Endothelial cell of umbilical vein (primary cell): ENCODE data around the gene AMFR. TPM values are rescaled to one million over a fixed set of nuclear protein-coding genes. Genes with fewer than 3 reads are reported as not detected.

Experiments
- BruUV-seq: library from RNA; stranded (reverse); fragments of 400-500 nt; replicated peaks from 2 replicates; lab custom pipeline; 2021; lab: Mats Ljungman, UMichigan
- CTCF ChIA-PET: fragments of 300-600, 350-600 bp; sonication (Branson Sonifier 250); formaldehyde crosslinking; loops from one replicate; lab custom pipeline; 2021; ENCODE audit warnings: antibody characterized with exemption, inconsistent platforms; lab: Charles Lee
- POLR2A ChIA-PET: fragments of 300-600, 350-600 bp; sonication (Branson Sonifier 250); formaldehyde crosslinking; loops from one replicate; lab custom pipeline; 2021; ENCODE audit warnings: antibody characterized with exemption, inconsistent platforms; lab: Charles Lee
- DNase-seq: peaks from one replicate; pipeline ENCODE4 v3.0.0-alpha.2; 2011; ENCODE audit warnings: low read depth, low spot score
- FAIRE-seq: peaks from 2 replicates; lab custom pipeline; 2011; peaks lifted over from hg19 to GRCh38; lab: Jason Lieb, UNC
- H2AFZ ChIP-seq: 2 replicates; pipeline ENCODE4 v1.6.0; 2012; ENCODE audit warnings: low read depth, low read length, control low read depth, inconsistent platforms
- H3K27ac ChIP-seq: 2 replicates; pipeline ENCODE4 v1.5.1; 2011; ENCODE audit warnings: low read depth, mild to moderate bottlenecking, control low read depth, low read length, moderate library complexity; ENCODE audit not compliant: insufficient read depth
- H3K27me3 ChIP-seq, 2 experiments: 2 replicates each; pipeline versions ENCODE4 v1.6.0 to v1.6.1; 2011; ENCODE audit warnings: low read length in 2 of 2, mixed read lengths in 1 of 2; ENCODE audit not compliant: control insufficient read depth in 2 of 2, insufficient read depth in 2 of 2
- H3K36me3 ChIP-seq, 2 experiments: 2 replicates in 1 of 2; 3 replicates in 1 of 2; pipeline ENCODE4 v1.5.1; 2011; ENCODE audit warnings: low read length in 2 of 2, mild to moderate bottlenecking in 1 of 2, moderate library complexity in 1 of 2; ENCODE audit not compliant: control insufficient read depth in 2 of 2, insufficient read depth in 2 of 2; ENCODE audit errors: extremely low read depth in 1 of 2
- H3K4me1 ChIP-seq: 3 replicates; pipeline ENCODE4 v1.5.1; 2011; ENCODE audit warnings: mild to moderate bottlenecking, low read length; ENCODE audit not compliant: control insufficient read depth, insufficient read depth; ENCODE audit errors: extremely low read depth
- H3K4me2 ChIP-seq: 2 replicates; pipeline ENCODE4 v1.6.1; 2011; ENCODE audit warnings: low read length, control low read depth, mixed read lengths; ENCODE audit not compliant: insufficient read depth
- H3K4me3 ChIP-seq, 3 experiments: fragments of 200-600 bp in 1 of 3; sonication (generic), shearing (Covaris generic) in 1 of 3; replicated peaks in 1 of 3; 2 replicates each; pipeline ENCODE4 v1.5.1; 2011 to 2016; ENCODE audit warnings: control low read depth in 3 of 3, low read length in 3 of 3, mild to moderate bottlenecking in 2 of 3, inconsistent platforms in 1 of 3, low read depth in 1 of 3, moderate library complexity in 1 of 3; ENCODE audit not compliant: insufficient read depth in 1 of 3
- H3K79me2 ChIP-seq: 2 replicates; pipeline ENCODE4 v1.6.0; 2012; ENCODE audit warnings: low read length, inconsistent platforms; ENCODE audit not compliant: control insufficient read depth, insufficient read depth
- H3K9ac ChIP-seq: replicated peaks from 2 replicates; pipeline ENCODE3; 2011; ENCODE audit warnings: low read length, control low read depth; ENCODE audit not compliant: insufficient read depth; ENCODE audit errors: extremely low read depth
- H3K9me1 ChIP-seq: replicated peaks from 3 replicates; pipeline ENCODE4 v1.6.0; 2011; ENCODE audit warnings: mild to moderate bottlenecking, low read length; ENCODE audit not compliant: control insufficient read depth, insufficient read depth; ENCODE audit errors: extremely low read depth
- H3K9me3 ChIP-seq: replicated peaks from 2 replicates; pipeline ENCODE4 v1.5.1; 2012; ENCODE audit warnings: low read length, inconsistent platforms; ENCODE audit not compliant: control insufficient read depth, insufficient read depth
- H4K20me1 ChIP-seq: replicated peaks from 2 replicates; pipeline ENCODE3; 2011; ENCODE audit warnings: mild to moderate bottlenecking, low read length; ENCODE audit not compliant: control insufficient read depth, insufficient read depth; ENCODE audit errors: extremely low read depth
- CTCF ChIP-seq, 2 donors: IDR thresholded peaks; 1 replicate in 1 of 2; 2 replicates in 1 of 2; pipeline ENCODE4 v1.5.1; 2011; ENCODE audit warnings: low read length in 2 of 2, mild to moderate bottlenecking in 2 of 2, moderate library complexity in 2 of 2, control low read depth in 1 of 2, inconsistent platforms in 1 of 2, low read depth in 1 of 2; ENCODE audit not compliant: insufficient read depth in 1 of 2; ENCODE audit errors: extremely low read depth in 1 of 2
- EZH2 ChIP-seq: IDR thresholded peaks from 2 replicates; pipeline ENCODE4 v1.6.1; 2012; ENCODE audit warnings: borderline replicate concordance, low read depth, mild to moderate bottlenecking, moderate library complexity, low read length, inconsistent platforms; ENCODE audit not compliant: severe bottlenecking
- FOS ChIP-seq: IDR thresholded peaks from 2 replicates; pipeline ENCODE4 v1.6.1; 2011; ENCODE audit warnings: mild to moderate bottlenecking, low read length, moderate library complexity, borderline replicate concordance; ENCODE audit not compliant: insufficient read depth
- GATA2 ChIP-seq: IDR thresholded peaks from 2 replicates; pipeline ENCODE4 v1.7.0; 2011; ENCODE audit warnings: low read depth, mild to moderate bottlenecking, moderate library complexity, mixed read lengths, low read length; ENCODE audit not compliant: insufficient read length, insufficient read depth
- JUN ChIP-seq: IDR thresholded peaks from 2 replicates; pipeline ENCODE4 v1.6.1; 2011; ENCODE audit warnings: borderline replicate concordance, low read depth; ENCODE audit not compliant: insufficient read length, insufficient read depth
- MYC ChIP-seq: IDR thresholded peaks from one replicate; pipeline ENCODE4 v1.6.1; 2011; ENCODE audit warnings: mild to moderate bottlenecking, low read depth, low read length
- POLR2A ChIP-seq: IDR thresholded peaks from 2 replicates; pipeline ENCODE4 v1.6.1; 2012; ENCODE audit warnings: low read depth, mild to moderate bottlenecking, control low read depth, low read length
- POLR2AphosphoS5 ChIP-seq: IDR thresholded peaks from 2 replicates; pipeline ENCODE4 v1.6.1; 2012; ENCODE audit warnings: low read depth, mild to moderate bottlenecking, control low read depth, low read length, moderate library complexity; ENCODE audit not compliant: insufficient read depth
- dilution Hi-C: fragments of 300-500 bp; cut with MboI; formaldehyde crosslinking; loops from one replicate; pipeline ENCODE4 v1.15.0; 2019; ENCODE audit warnings: low sequenced_read_pairs; ENCODE audit not compliant: extremely low pct_ligation_motif_present
- intact Hi-C: fragments of 100-400 bp; cut with micrococcal nuclease; formaldehyde crosslinking; loops from one replicate; pipeline ENCODE4 v1.10.0; 2022
- polyA plus RNA-seq, 4 experiments: library from polyadenylated mRNA; depleted of rRNA in 3 of 4; stranded (reverse) in 3 of 4; unstranded in 1 of 4; fragments of >200 nt; gene quantifications; 2 replicates each; pipeline versions ENCODE4 v1.2.1 to v1.2.3, GENCODE V29; 2011 to 2012; ENCODE audit warnings: missing spikeins in 1 of 4
- total RNA-seq: library from RNA; stranded (reverse); gene quantifications from 2 replicates; pipeline ENCODE4 v1.2.3, GENCODE V29; 2021
- TF ChIP-seq, protein P1 (sequence below): IDR thresholded peaks from 2 replicates; pipeline ENCODE4 v1.6.1; 2011; ENCODE audit not compliant: insufficient read depth, insufficient read length

The AMFR gene
- total and polyA plus RNA-seq, 2 donors (not counting 3 experiments of a cell fraction or from before 2014, with no cell fraction given): 66.5 to 71.7 TPM

DNA sequence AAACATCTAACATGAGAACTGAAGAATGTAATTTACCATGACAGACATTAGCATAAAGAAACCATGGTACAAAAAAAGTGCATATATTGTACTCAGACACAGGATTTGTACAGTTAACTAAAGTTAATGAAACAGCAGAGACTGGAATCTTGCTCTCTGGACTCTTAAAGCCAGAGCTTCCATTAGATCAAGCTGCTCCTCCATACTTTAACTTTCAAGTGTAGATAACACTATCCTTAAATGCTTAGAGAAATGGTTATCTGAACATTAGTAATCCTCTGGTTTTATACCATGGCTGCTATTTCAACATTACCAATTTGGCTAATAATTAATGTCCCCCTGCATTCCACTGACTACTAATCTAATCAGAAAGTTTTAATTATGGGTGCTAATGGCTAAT lies 22.7 kb upstream of the AMFR start:
- ChIA-PET POLR2A (no interaction called here), CTCF (no interaction called here)
- TF ChIP-seq EZH2 (no peak), GATA2 (no peak), CTCF (IDR thresholded peaks at IDR 0.05; ENCODE audit: extremely low read depth in 1 of 2, insufficient read depth in 1 of 2, low read depth in 1 of 2, low read length in 2 of 2) (no peak), POLR2A (no peak), FOS (no peak), POLR2AphosphoS5 (no peak), JUN (no peak), MYC (no peak)
- TF ChIP-seq, protein P1, sequence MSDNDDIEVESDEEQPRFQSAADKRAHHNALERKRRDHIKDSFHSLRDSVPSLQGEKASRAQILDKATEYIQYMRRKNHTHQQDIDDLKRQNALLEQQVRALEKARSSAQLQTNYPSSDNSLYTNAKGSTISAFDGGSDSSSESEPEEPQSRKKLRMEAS: no peak

More for the DNA sequence above, 22.7 kb upstream of the AMFR start:
- Histone ChIP-seq H3K9me1 (no peaks in the 10 kb centered on the region), H3K4me2 (peak overlapping the region; percentile 9), H3K36me3 (peaks cover 9 to 10% of the 10 kb centered on the region in 2 experiments), H3K27ac (no peak overlapping the region), H3K4me3 (no peak overlapping the region), H3K27me3 (no peaks in the 10 kb centered on the region), H3K79me2 (peaks cover 59% of the 10 kb centered on the region), H3K4me1 (peaks cover 30% of the 10 kb centered on the region), H3K9ac (no peak overlapping the region), H2AFZ (no peak overlapping the region), H4K20me1 (no peaks in the 10 kb centered on the region), H3K9me3 (no peaks in the 10 kb centered on the region)
- BruUV-seq: no TSS peak
- FAIRE-seq: no peak
- DNase-seq: no peak
- dilution Hi-C loops (no loop called here), intact Hi-C loops (no loop called here)
